ENCODE data around the gene INPPL1. TPM values are rescaled to one million over a fixed set of nuclear protein-coding genes. Genes with fewer than 3 reads are reported as not detected.
A peak's percentile ranks its signal among the peaks of the same experiment; 100 is the strongest.
"Not testable (repeated sequence)": the region's sequence is repeated elsewhere in the genome, so short reads cannot be mapped to it uniquely, and the experiment has no call there.

The INPPL1 gene
- polyA plus RNA-seq (ENCODE audit: insufficient read length in 3 of 3): 100 to 1,000 TPM; 132 to 144 (median 137) TPM

- DNase-seq (ENCODE audit: low read depth in 3 of 3, low spot score in 2 of 3): no peak
Observed at GRCh38 chr11:72224564-72225410, at the start of gene INPPL1. TSS of gene INPPL1 (plus strand) at chr11:72224767. CDS start at chr11:72224985, 218 bp downstream.

GRCh38 chr11:72177656-72178055 lies 46.9 kb upstream of the INPPL1 start:
- DNase-seq (ENCODE audit: low read depth in 3 of 3, low spot score in 2 of 3): no peak

- DNase-seq (ENCODE audit: low read depth in 3 of 3, low spot score in 2 of 3): no peak
Observed at GRCh38 chr11:72179049-72179803, 45.3 kb upstream of the INPPL1 start.

GRCh38 chr11:72179804-72180396 lies 44.7 kb upstream of the INPPL1 start:
- DNase-seq (ENCODE audit: low read depth in 3 of 3, low spot score in 2 of 3): no peak

- not testable (repeated sequence) for DNase-seq (ENCODE audit: low read depth in 3 of 3, low spot score in 2 of 3)
Observed at GRCh38 chr11:72180892-72181552, 43.5 kb upstream of the INPPL1 start.

- not testable (repeated sequence) for DNase-seq (ENCODE audit: low read depth in 3 of 3, low spot score in 2 of 3)
Observed at GRCh38 chr11:72181553-72181958, 43.0 kb upstream of the INPPL1 start.

GRCh38 chr11:72188267-72188666 lies 36.3 kb upstream of the INPPL1 start:
- no peak for DNase-seq (ENCODE audit: low read depth in 3 of 3, low spot score in 2 of 3)

- DNase-seq (ENCODE audit: low read depth in 3 of 3, low spot score in 2 of 3): peak in 2 of 3 donors; percentile 19 to 30
Observed at GRCh38 chr11:72189455-72190250, 34.9 kb upstream of the INPPL1 start.

- DNase-seq (ENCODE audit: low read depth in 3 of 3, low spot score in 2 of 3): no peak
Observed at GRCh38 chr11:72190631-72191071, 33.9 kb upstream of the INPPL1 start.

- DNase-seq (ENCODE audit: low read depth in 3 of 3, low spot score in 2 of 3): no peak
Observed at GRCh38 chr11:72191961-72192381, 32.6 kb upstream of the INPPL1 start, which contains the start of gene FOLR1. TSS of gene FOLR1 (plus strand) at chr11:72192140. CDS start at chr11:72192174, 34 bp downstream.

- DNase-seq (ENCODE audit: low read depth in 3 of 3, low spot score in 2 of 3): no peak
Observed at GRCh38 chr11:72195518-72196270, 28.9 kb upstream of the INPPL1 start.

GRCh38 chr11:72201445-72201844 lies 23.1 kb upstream of the INPPL1 start:
- not testable (repeated sequence) for DNase-seq (ENCODE audit: low read depth in 3 of 3, low spot score in 2 of 3)

GRCh38 chr11:72202571-72202970 lies 22.0 kb upstream of the INPPL1 start:
- DNase-seq (ENCODE audit: low read depth in 3 of 3, low spot score in 2 of 3): no peak

GRCh38 chr11:72203163-72203562 lies 21.4 kb upstream of the INPPL1 start:
- DNase-seq (ENCODE audit: low read depth in 3 of 3, low spot score in 2 of 3): no peak

- no peak for DNase-seq (ENCODE audit: low read depth in 3 of 3, low spot score in 2 of 3)
Observed at GRCh38 chr11:72204886-72205285, 19.7 kb upstream of the INPPL1 start.

- DNase-seq (ENCODE audit: low read depth in 3 of 3, low spot score in 2 of 3): not testable (repeated sequence)
Observed at GRCh38 chr11:72206794-72207193, 17.8 kb upstream of the INPPL1 start.

- no peak for DNase-seq (ENCODE audit: low read depth in 3 of 3, low spot score in 2 of 3)
Observed at GRCh38 chr11:72208281-72208680, 16.3 kb upstream of the INPPL1 start.

GRCh38 chr11:72209101-72209500 lies 15.5 kb upstream of the INPPL1 start:
- DNase-seq (ENCODE audit: low read depth in 3 of 3, low spot score in 2 of 3): no peak

- DNase-seq (ENCODE audit: low read depth in 3 of 3, low spot score in 2 of 3): no peak
Observed at GRCh38 chr11:72216638-72217037, 7.9 kb upstream of the INPPL1 start, which contains the start of gene FOLR2. TSS of gene FOLR2 (plus strand) at chr11:72216794. CDS start at chr11:72218585, 1,791 bp downstream.
